Skeletal muscle tissue (tissue), 4 donors: ENCODE data around the gene ODC1. TPM values are rescaled to one million over a fixed set of nuclear protein-coding genes. Genes with fewer than 3 reads are reported as not detected.

ENCODE experiments used
- H3K27ac ChIP-seq: one replicate; pipeline ENCODE4 v1.7.0; 2013; ENCODE audit warnings: mild to moderate bottlenecking, low read depth, low read length, inconsistent platforms
- H3K27me3 ChIP-seq, 3 donors: one replicate each; pipeline ENCODE4 v1.7.0; 2013; ENCODE audit warnings: low read length in 3 of 3; ENCODE audit not compliant: control insufficient read depth in 3 of 3, insufficient read depth in 3 of 3
- H3K36me3 ChIP-seq, 3 donors: one replicate each; pipeline ENCODE4 v1.7.0; 2013; ENCODE audit warnings: low read length in 3 of 3; ENCODE audit not compliant: control insufficient read depth in 3 of 3, insufficient read depth in 3 of 3
- H3K4me1 ChIP-seq, 3 donors: one replicate each; pipeline ENCODE4 v1.7.0; 2013; ENCODE audit warnings: low read length in 3 of 3, mild to moderate bottlenecking in 3 of 3; ENCODE audit not compliant: control insufficient read depth in 3 of 3, insufficient read depth in 3 of 3
- H3K4me3 ChIP-seq, 3 donors: one replicate each; pipeline ENCODE4 v1.7.0; 2013; ENCODE audit warnings: low read length in 3 of 3
- H3K9ac ChIP-seq, 3 donors: one replicate each; pipeline ENCODE4 v1.7.0; 2013; ENCODE audit warnings: low read length in 3 of 3, mild to moderate bottlenecking in 3 of 3, moderate library complexity in 2 of 3, low read depth in 1 of 3
- H3K9me3 ChIP-seq, 3 donors: one replicate each; pipeline ENCODE4 v1.7.0; 2013; ENCODE audit warnings: low read length in 3 of 3; ENCODE audit not compliant: control insufficient read depth in 3 of 3
- total RNA-seq: library from RNA; depleted of rRNA; stranded (reverse); fragments of >200 nt; gene quantifications from one replicate; pipeline ENCODE4 v1.2.3, GENCODE V29; 2014
- donor health status: Osteomylitis.

Gene ODC1
- total RNA-seq, 1 donor from 2014 or later, result 99.7 TPM

GRCh38 chr2:10478916-10479315, 30.8 kb upstream of the ODC1 start:
- H3K36me3 ChIP-seq, result no peaks in the 10 kb centered on the region
- H3K9ac ChIP-seq, result no peak overlapping the region
- H3K4me1 ChIP-seq, result no peaks in the 10 kb centered on the region
- H3K27me3 ChIP-seq, result peaks cover 0 to 14% (median 0%) of the 10 kb centered on the region in 3 donors
- H3K27ac ChIP-seq, result no peak overlapping the region
- no peaks in the 10 kb centered on the region for H3K9me3 ChIP-seq
- no peak overlapping the region for H3K4me3 ChIP-seq

- H3K9ac ChIP-seq, result no peak overlapping the region
Observed at GRCh38 chr2:10478298-10478625, 30.1 kb upstream of the ODC1 start.

GRCh38 chr2:10477443-10478297, 29.5 kb upstream of the ODC1 start:
- no peak overlapping the region for H3K9ac ChIP-seq
- H3K9me3 ChIP-seq, result no peaks in the 10 kb centered on the region
- H3K4me3 ChIP-seq, result no peak overlapping the region
- H3K27me3 ChIP-seq, result peaks cover 0 to 12% (median 0%) of the 10 kb centered on the region in 3 donors
- H3K27ac ChIP-seq, result no peak overlapping the region
- no peaks in the 10 kb centered on the region for H3K4me1 ChIP-seq
- H3K36me3 ChIP-seq, result no peaks in the 10 kb centered on the region

More at GRCh38 chr2:10478298-10478625, 30.1 kb upstream of the ODC1 start:
- Histone ChIP-seq H3K4me1 (no peaks in the 10 kb centered on the region), H3K9me3 (no peaks in the 10 kb centered on the region), H3K36me3 (no peaks in the 10 kb centered on the region), H3K4me3 (no peak overlapping the region), H3K27me3 (peaks cover 0 to 12% (median 0%) of the 10 kb centered on the region in 3 donors), H3K27ac (no peak overlapping the region)

- Histone ChIP-seq H3K36me3 (no peaks in the 10 kb centered on the region), H3K27ac (no peak overlapping the region), H3K9ac (no peak overlapping the region), H3K9me3 (no peaks in the 10 kb centered on the region), H3K27me3 (peaks cover 0 to 4% (median 0%) of the 10 kb centered on the region in 3 donors), H3K4me1 (no peaks in the 10 kb centered on the region), H3K4me3 (no peak overlapping the region)
Observed at GRCh38 chr2:10476723-10477442, 28.8 kb upstream of the ODC1 start.

GRCh38 chr2:10475811-10476660, 27.9 kb upstream of the ODC1 start:
- no peak overlapping the region for H3K9ac ChIP-seq
- H3K4me1 ChIP-seq, result no peaks in the 10 kb centered on the region
- peaks cover 0 to 3% (median 0%) of the 10 kb centered on the region in 3 donors for H3K27me3 ChIP-seq
- H3K9me3 ChIP-seq, result no peaks in the 10 kb centered on the region
- no peaks in the 10 kb centered on the region for H3K36me3 ChIP-seq
- no peak overlapping the region for H3K4me3 ChIP-seq
- no peak overlapping the region for H3K27ac ChIP-seq

- peaks cover 0 to 2% (median 0%) of the 10 kb centered on the region in 3 donors for H3K4me1 ChIP-seq
- no peaks in the 10 kb centered on the region for H3K36me3 ChIP-seq
- H3K27me3 ChIP-seq, result peaks cover 0 to 3% (median 0%) of the 10 kb centered on the region in 3 donors
- H3K9ac ChIP-seq, result no peak overlapping the region
- H3K9me3 ChIP-seq, result no peaks in the 10 kb centered on the region
- no peak overlapping the region for H3K4me3 ChIP-seq
- no peak overlapping the region for H3K27ac ChIP-seq
Observed at GRCh38 chr2:10475221-10475722, 27.1 kb upstream of the ODC1 start.

GRCh38 chr2:10473121-10473756, 25.1 kb upstream of the ODC1 start:
- Histone ChIP-seq H3K36me3 (no peaks in the 10 kb centered on the region), H3K27me3 (peaks cover 0 to 3% (median 0%) of the 10 kb centered on the region in 3 donors), H3K9me3 (no peaks in the 10 kb centered on the region), H3K27ac (no peak overlapping the region), H3K9ac (no peak overlapping the region), H3K4me3 (no peak overlapping the region), H3K4me1 (peaks cover 0 to 6% (median 5%) of the 10 kb centered on the region in 3 donors)

- no peaks in the 10 kb centered on the region for H3K9me3 ChIP-seq
- no peak overlapping the region for H3K27ac ChIP-seq
- no peak overlapping the region for H3K9ac ChIP-seq
- H3K27me3 ChIP-seq, result peaks cover 0 to 3% (median 0%) of the 10 kb centered on the region in 3 donors
- no peak overlapping the region for H3K4me3 ChIP-seq
- peaks cover 0 to 6% (median 5%) of the 10 kb centered on the region in 3 donors for H3K4me1 ChIP-seq
- H3K36me3 ChIP-seq, result no peaks in the 10 kb centered on the region
Observed at GRCh38 chr2:10471955-10472354, 23.8 kb upstream of the ODC1 start.

GRCh38 chr2:10471046-10471571, 23.0 kb upstream of the ODC1 start:
- Histone ChIP-seq H3K4me3 (no peak overlapping the region), H3K9me3 (no peaks in the 10 kb centered on the region), H3K27ac (no peak overlapping the region), H3K27me3 (peaks cover 0 to 3% (median 0%) of the 10 kb centered on the region in 3 donors), H3K4me1 (peaks cover 0 to 6% (median 5%) of the 10 kb centered on the region in 3 donors), H3K9ac (no peak overlapping the region), H3K36me3 (no peaks in the 10 kb centered on the region)
